Neural cell (in vitro differentiated cells): ENCODE results near the gene FAM200A.

ENCODE experiments used
- CTCF ChIP-seq: fragments of 450-650 bp; IDR thresholded peaks from 2 replicates; pipeline ENCODE4 v1.5.1; 2014; ENCODE audit warnings: antibody characterized with exemption, mild to moderate bottlenecking, moderate library complexity; ENCODE audit not compliant: poor library complexity, severe bottlenecking
- EP300 ChIP-seq: fragments of 450-650 bp; conservative IDR thresholded peaks from 2 replicates; pipeline ENCODE4 v1.6.1; 2014; ENCODE audit warnings: antibody characterized with exemption, mild to moderate bottlenecking, moderate library complexity; ENCODE audit not compliant: poor library complexity, severe bottlenecking
- EZH2 ChIP-seq: fragments of 200-600, 300-800 bp; shearing (Covaris generic), sonication (generic); IDR thresholded peaks from 2 replicates; pipeline ENCODE4 v1.6.1; 2014; ENCODE audit warnings: antibody characterized with exemption, low read length, borderline replicate concordance, mild to moderate bottlenecking; ENCODE audit not compliant: insufficient read depth, poor library complexity, severe bottlenecking
- MXI1 ChIP-seq: fragments of 450-650 bp; conservative IDR thresholded peaks from 2 replicates; pipeline ENCODE4 v1.6.1; 2014; ENCODE audit warnings: antibody characterized with exemption, mild to moderate bottlenecking; ENCODE audit not compliant: poor library complexity, severe bottlenecking
- POLR2AphosphoS5 ChIP-seq: IDR thresholded peaks from 2 replicates; pipeline ENCODE4 v1.6.1; 2012
- REST ChIP-seq: IDR thresholded peaks from 2 replicates; pipeline ENCODE4 v1.6.1; 2012; ENCODE audit warnings: borderline replicate concordance
- SMC3 ChIP-seq: fragments of 450-650 bp; conservative IDR thresholded peaks from 2 replicates; pipeline ENCODE4 v1.6.1; 2014; ENCODE audit warnings: antibody characterized with exemption, mild to moderate bottlenecking, moderate library complexity; ENCODE audit not compliant: poor library complexity
- TAF1 ChIP-seq: IDR thresholded peaks from 2 replicates; pipeline ENCODE4 v1.6.1; 2012; ENCODE audit warnings: low read depth

GRCh38 chr7:99504603-99505323 lies 47.2 kb downstream of the FAM200A start, which contains the start of gene ZKSCAN5:
- TF ChIP-seq CTCF (peak; percentile 37), MXI1 (peak; percentile 68), EP300 (peak; percentile 38), EZH2 (no peak), SMC3 (peak; percentile 22), REST (peak; percentile 8), POLR2AphosphoS5 (peak; percentile 60), TAF1 (peak; percentile 68)
